CD4-positive, alpha-beta T cell treated with Interferon gamma for 1 hour (primary cell): Measurements from ENCODE around the gene IQSEC1.

Experiments
- DNase-seq: peaks from one replicate; pipeline ENCODE4 v3.0.0-alpha.2; 2020

IQSEC1 gene

DNA sequence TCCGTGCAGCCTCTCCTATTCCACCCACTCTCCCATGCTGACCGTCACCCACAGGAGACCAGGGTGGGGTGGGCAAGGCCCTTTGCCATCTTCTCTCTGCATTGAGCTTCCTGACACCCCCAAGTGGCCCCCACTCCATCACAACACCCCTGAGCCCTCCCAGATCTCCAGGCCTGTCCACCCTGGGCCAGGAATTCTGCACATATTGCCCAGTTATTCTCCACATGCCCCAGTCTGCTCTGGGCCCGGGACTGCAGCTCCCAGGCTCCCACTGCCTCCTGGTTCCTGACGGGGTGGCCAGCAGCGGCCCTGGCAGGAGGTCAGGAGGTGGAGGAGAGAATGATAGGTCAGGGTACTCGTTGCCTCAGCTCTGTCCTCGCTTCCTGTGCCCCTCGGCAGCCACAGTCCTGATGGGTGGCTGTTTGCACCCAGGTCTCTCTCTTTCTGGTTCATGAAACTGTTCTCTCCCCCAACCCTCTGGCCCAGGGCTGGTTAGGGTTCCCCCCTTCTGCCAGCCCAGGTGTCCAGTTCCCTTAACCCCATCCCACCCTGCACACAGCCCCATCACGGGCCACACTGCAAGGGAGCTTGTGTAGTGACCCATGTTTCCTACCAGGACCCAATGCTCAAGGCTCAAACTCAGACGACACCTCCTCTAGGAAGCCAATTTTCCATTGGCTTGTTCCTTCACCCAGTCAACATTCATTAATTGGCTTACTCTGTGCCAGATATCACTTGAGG lies 47.3 kb downstream of the IQSEC1 start:
- no peak for DNase-seq

DNA sequence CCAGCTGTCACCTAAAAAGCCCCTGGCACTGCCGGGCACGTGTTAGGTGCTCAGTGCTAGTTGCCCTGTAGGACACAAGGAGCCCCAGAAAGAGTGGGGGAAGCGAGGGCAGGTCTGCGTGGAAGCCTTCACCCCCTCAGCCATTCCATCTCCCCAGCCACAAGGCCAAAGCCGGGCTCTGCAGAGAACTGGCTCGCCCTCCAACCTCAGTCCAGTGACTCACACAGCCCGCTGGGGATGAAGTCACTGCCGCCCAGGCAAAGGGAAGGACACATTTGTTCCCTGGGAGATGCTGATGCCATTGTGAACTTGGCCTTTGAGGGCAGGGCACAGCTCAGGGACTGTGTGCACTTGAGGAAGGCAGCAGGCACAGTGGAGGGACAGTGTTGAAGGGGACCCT lies 48.1 kb downstream of the IQSEC1 start:
- peak; percentile 34 for DNase-seq

DNA sequence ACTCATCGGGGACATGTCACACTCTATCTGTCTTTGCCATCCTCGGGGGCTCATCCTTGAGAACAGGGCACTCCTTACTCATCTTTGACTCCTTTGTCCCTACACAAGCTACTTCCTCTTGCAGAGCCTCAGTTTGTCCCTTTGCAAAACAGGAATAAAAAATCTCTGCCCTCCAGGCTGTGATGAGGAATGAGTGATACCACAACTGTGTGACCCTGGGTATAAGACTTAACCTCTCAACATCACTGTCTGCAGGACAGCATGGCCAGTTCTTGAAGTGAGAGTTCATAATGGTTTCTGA lies 48.5 kb downstream of the IQSEC1 start:
- no peak for DNase-seq

DNA sequence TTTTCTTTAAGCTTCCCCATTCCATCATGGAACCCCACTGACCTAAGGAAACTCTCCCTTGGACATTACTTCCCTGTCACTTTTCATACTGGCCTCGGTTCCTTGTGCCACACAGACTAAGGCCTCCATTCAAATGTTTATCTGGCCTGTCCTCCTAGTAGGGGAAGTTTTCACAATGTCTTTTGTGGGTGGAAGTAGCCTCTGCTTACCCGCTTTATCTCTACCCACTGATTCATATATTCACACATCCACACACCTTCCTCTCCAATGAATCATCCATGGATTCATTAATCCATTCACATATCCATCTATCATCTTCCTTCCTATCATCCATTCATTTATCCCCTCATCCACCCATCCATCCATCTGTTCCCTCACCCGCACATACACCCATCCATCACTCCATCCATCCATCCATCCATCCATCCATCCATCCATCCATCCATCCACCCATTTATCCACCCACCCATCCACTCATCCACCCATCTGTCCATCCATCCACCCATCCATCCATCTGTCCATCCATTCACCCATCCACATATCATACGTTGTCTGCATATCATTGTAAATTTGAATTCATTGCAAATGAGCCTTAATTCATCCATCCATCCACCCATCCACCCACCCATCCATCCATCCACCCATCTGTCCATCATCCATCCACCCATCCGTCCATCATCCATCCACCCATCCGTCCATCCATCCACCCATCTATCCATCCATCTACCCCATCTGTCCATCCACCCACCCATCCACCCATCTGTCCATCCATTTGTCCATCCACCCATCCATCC lies 49.1 kb downstream of the IQSEC1 start:
- no peak for DNase-seq

- DNase-seq: no peak
Measured at GRCh38 chr3:13023235-13023970, 49.8 kb downstream of the IQSEC1 start.

DNA sequence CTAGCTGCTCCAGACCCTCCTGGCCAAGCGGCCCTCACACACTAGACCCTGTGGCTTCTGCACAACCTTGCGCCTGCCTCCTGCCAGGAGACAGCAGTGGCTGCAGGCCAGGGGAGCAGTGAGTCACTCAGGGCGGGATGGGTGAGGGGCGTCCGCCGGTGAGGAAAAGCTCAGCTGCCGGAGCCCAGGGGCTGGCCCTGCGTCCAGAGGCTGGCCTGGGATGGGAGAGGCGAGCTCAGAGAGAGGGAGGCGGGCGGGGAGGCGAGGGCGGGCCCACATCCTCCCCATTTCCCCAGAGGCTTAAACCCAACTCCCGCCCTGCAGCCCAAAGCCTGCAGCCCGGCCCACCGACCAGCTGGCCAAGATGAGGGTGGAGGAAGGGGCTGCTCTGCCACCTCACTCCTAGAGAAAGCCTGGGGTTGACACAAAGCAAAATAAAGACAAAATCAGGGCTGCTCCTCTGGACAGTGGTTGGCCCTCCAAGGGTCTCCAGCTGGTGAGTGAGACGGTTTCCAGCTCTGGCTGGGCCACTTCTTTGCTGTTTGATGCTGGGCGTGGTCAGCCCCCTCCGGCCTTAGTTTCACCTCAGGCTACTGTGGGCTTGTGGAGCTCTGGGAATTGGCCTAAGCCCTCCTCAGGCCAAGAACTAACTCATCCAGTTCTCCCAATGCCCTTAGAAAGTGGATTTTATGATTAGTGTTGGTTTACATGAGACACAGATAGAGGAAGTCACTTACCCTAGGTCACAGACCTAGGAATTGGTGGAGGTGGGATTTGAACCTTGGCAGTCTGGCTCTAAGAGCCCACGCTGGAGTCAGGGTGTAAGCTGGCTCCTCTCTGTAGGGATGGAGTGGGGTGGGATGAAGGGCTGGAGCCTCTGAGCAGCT lies 50.6 kb downstream of the IQSEC1 start:
- no peak for DNase-seq

DNA sequence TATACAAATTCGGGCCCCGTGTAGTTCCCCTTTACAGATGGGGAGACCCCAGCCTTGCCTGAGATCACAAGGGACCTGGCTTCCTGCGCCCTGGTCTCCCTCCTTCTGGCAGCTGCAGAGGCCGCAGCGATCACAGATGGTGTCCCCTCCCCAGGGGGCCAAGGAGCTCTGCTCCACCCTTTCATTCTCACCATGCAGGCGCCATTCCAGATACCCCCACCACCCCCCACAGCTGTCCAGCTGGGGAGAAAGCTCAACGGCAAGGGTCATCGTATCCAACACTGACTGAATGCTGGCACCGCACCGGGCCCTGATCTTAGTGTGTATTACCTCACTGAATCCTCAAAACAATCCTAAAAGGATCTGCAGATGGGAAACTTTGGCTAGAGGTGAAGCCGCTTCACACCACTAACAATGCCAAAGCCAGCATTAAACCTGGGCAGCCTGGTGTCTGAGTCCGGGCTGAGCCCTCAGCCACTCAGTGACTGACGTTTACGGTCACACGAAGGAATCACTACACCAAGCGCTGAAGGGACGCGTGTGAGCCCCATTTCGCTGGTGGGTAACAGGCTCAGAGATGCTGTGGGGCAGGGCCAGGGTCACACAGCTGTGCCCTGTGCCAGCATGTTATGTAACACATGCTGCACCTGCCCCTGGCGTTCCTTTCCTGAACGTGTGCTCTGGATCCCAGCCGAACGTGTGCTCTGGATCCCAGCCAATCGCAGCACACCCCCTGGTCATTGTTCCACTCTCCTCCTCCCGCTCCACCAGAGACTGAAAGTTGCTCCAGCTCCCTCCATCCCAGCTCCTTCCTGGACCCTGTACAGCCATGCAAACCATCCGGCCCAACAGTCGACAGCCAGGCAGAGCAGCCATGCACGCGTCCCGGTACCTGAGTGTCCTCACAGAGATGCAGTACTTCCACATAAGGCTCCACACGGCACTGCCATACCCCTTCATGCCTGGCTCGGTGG lies 51.8 kb downstream of the IQSEC1 start:
- peak; percentile 50 for DNase-seq

DNA sequence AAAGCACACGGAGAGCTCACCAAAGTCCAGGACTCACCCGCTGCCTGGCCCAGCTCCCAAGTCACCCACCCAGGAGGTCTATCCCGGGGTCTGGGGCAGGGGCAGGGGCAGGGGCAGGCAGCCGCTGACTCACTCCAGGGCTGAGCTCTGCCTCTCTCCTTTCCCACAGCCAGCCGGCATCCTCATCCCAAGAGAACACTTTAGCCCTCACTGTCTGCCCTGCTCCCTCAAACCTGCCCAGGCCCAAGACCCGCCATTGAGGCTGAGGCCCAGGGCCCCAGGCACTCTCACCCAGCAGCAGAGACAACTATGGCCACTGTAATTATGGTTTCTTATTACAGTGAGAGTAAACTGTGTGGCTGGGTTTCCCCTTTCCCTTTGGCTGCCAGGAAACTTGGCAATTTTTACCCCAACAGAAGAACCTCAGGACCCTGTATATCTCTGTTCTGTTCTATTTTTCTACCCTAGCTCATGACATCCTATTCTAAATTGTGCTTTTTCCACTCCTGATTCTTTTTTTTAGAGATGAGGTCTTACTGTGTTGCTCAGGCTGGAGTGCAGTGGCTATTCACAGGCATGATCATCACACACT lies 53.0 kb downstream of the IQSEC1 start:
- DNase-seq: no peak

DNA sequence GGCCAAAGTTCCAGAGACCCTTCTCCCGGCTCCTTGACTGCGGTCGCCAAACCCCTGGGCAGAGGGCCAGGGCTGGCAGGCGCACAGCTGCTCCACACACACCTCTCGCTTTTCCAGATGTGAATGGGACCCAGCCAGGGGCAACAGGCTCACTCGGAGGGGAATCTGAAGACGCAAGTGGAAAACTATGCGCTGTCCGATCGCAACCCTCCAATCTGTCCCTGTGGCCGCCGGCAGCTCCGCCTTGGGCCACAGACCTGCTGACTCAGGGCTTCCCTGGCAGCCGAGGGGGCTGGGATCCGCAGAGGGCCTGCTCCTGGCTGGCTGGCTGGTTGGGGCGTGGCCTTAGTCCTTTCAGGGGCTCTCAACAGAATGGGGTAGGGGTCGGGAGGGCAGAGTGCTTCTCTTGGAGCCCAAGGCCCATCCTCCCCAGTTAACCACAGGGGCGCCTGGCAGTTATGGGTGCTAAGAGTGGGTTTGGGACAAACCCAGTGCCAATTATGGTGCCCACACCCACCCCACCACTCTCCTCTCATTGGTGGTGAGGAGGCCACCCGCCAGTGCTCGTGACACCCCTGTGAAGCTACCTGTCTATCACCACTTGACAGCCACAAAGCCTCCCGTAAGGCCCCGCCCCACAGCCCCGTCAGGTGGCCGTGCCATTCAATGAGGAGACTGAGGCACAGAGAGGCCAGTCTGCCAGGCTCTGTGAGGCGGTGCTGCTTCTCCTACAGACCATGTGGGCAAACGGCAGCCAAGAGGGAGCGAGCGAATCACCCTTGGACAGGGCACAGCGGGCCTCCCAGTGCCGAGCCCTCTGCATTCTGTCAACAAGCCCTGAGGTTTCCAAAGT lies 53.8 kb downstream of the IQSEC1 start:
- DNase-seq: no peak

- DNase-seq: no peak
Measured at GRCh38 chr3:13018561-13019242, 54.5 kb downstream of the IQSEC1 start.

DNA sequence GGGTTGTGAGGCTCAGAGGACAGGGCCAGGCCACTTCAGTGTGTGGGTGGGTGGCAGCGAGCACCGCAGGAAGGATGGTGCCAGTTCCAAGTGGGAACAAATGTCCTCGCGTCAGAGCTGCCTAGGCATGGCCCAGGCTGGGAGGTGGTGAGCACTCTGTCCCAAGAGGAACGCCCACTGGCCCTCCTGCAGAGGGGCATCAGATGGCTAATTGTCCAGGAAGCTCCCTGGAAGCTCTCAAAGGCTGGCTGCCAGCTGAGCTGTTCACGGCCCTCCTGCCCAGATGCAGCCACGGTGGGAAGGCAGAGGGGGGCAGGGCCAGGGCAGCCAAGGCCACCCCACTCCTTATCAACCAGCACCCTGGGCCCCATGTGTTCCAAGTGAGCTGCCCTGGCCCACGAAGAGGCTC lies 55.2 kb downstream of the IQSEC1 start:
- DNase-seq: no peak

GRCh38 chr3:13017361-13018042 lies 55.7 kb downstream of the IQSEC1 start:
- no peak for DNase-seq

- no peak for DNase-seq
Measured at GRCh38 chr3:13016721-13017255, 56.4 kb downstream of the IQSEC1 start.

- peak; percentile 78 for DNase-seq
Measured at GRCh38 chr3:13016083-13016720, 57.0 kb downstream of the IQSEC1 start.

DNA sequence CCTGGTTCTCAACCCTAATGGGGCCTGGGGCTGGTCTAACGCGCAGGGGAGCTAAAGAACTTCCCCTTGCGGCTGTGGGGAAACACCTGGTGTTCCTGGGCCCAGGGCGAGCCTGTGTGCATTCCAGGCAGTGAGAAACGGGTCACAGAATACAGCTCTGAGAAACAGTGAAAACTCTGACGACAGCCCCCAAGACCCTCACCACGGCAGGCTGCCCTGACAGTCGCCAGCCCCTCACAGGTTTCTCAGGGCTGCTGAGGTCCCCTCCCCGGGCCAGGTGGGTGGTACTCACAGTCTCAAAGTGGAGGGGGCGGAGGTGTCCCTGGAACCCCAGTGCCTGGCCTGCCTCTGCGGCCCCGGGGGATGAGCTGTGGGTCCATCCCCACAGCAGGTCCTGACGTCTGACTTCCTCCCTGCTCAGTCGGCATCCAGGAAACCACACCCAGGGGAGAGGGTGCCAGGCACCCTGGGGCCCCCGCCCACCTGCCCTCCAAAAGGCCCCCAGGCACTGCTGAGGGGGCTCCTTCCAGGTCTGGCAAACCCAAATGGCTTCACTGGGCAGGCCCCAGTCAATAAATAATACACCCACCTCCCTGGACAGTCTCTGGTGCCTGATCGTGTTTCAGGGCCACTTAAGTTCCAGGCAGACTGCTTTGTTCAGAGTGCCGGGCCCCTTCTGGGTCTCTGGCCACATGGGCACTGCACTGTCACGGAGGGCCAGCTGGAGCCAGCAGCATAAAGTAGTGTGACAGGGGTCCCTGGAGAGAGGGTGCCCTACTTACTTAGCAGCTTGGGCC lies 57.7 kb downstream of the IQSEC1 start:
- DNase-seq: peak; percentile 86

GRCh38 chr3:13014755-13015285 lies 58.4 kb downstream of the IQSEC1 start:
- DNase-seq: no peak
